Right hindlimb (tissue), 1 donor: ENCODE measurements around the gene SLC44A1.
A peak's percentile ranks its signal among the peaks of the same experiment; 100 is the strongest.

Experiments used
- DNase-seq: peaks from one replicate; pipeline ENCODE4 v3.0.0-alpha.2; 2018

The SLC44A1 gene

DNA sequence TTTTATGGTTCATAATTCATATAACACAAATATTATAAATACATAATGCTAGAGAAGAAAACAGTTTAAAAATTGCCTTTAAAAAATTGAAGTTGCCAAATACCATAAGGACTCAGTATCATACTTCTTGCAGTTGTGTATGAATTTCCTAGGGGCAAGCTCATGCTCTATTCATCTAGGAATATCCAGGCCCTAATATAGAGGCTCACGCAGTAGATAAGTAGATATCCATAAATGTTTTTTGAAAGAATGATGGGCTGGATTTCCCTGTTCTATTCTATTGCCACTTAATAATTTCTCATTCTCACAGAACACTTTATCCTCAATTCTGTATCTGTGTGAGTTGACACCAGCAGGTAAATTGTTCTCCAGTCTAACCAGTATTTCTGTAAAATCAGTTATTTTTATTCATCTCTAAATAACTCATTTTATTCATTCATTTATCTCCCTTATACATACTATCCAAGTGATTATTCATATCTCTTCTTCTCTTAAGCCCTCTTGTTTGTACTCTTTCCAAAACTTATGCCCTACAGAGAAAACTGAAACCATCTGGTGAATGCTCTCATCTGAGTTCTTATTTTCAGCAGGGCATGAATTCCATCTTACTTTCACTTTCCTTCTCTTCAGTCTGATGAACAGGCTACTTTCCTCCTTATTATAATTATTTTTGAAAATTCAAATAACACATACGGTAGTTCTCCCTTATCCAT is 97.1 kb downstream of the SLC44A1 start:
- DNase-seq = no peak

GRCh38 chr9:105342147-105342505 is 97.7 kb downstream of the SLC44A1 start:
- no peak for DNase-seq

DNA sequence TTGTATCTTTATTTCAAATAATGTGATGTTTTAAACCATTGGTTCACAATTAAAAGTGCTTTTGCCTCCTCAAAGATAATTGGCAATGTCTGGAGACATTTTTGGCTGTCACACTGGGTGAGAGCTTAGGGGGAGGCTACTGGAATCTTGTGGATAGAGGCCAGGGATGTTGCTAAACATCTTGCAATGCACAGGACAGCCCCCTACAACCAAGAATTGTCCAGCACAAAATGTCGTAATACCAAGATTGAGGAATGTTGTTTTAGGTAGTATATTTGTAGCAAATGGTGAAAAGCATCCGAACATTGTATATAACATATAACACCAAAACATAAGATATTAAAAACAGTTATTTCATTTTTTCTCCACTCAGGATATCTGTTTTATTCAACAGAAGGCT is 99.8 kb downstream of the SLC44A1 start:
- DNase-seq = no peak

DNA sequence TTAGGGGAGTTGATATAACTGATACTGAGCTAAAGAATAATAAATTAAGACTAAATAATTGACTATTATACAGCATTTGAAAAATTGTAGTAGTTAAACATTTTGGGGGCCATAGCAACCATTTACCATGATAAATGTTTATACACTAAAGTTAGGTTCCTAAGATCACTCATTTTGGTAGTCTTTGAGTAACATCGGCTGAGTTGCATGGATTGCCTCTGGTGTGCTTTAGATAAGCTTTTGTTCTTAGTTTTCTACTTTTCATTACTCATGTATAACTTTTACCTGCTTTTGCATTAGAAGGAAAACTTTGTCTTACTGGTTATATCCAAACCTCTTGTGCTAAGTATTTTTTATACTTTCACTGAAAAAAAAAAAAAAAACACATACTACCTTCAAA is 101.2 kb downstream of the SLC44A1 start:
- no peak for DNase-seq

DNA sequence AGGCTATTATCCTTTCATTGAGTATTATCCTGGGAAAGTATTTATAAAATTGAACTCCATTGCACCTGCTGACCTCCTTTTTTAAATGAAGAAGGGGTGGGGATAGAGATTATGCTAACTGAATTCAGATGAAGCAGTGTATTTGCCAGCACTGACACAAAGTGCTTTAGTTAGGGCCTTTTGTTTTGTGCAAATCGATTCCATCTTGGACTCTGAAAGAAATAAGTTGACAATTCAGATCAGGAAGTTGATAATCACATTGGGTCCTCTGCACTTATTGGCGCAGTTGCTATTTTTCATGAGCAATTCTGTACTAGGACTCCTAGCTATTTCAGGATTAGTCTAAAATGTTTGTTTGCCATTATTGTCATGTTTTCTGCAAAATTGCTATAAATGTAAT is 101.8 kb downstream of the SLC44A1 start:
- DNase-seq = no peak

GRCh38 chr9:105354448-105354847 is 110.0 kb downstream of the SLC44A1 start:
- no peak for DNase-seq

- DNase-seq = no peak
Measured at GRCh38 chr9:105355781-105356180, 111.3 kb downstream of the SLC44A1 start.

DNA sequence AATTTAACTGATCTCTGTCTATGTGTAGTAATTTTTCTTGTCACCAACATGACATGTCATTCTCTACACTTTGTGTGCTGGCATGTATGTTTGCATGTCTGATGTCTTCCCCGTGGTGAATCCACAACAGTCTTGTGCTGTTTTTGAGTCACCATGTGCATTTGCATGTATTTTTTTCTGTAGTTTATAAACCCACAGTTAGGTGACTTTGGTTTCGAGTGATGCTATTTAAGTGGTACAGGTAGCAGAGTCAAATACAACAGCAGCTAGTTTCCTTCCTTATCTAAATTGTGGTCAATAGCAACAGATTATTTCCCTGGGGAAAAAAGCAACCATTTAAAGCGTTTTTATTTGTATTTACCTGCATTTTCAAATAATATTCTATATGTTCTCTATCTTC is 113.5 kb downstream of the SLC44A1 start:
- DNase-seq = no peak

DNA sequence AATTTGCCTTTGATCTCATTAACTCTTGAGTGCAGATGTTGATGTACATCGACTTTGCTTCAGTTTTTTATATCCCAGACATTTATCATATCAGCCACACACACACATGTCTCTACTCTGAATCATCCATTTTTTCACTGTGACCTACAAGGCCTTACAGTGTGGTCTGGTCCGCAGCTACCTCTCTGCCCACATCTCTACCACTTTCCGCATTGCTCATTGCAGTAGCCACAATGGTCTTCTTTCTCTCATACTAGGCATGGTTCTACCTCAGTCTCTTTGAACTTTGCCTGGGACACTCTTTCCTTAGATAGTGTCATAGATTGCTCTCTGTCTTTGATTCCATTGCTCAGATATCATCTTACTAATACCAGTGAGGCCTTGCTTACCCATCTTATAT is 115.4 kb downstream of the SLC44A1 start:
- DNase-seq = no peak

DNA sequence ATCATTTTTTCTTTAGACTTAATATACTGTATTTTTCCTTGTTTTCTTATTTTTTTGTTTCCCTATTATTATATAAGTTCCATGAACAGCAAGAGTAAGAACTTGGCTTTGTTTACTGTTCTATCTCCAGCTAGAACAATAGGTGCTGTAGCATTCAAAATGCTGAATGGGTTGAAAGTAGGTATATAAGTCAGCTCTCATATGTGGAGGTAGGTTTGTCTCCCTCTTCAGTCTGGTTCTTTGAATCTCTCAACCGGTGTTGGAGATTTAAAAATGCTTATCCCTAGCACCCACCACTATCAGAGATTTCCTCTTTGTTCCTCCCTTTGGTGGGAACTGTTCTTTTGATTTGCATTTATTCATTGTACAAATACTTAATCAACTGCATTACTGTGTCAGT is 115.9 kb downstream of the SLC44A1 start:
- no peak for DNase-seq

DNA sequence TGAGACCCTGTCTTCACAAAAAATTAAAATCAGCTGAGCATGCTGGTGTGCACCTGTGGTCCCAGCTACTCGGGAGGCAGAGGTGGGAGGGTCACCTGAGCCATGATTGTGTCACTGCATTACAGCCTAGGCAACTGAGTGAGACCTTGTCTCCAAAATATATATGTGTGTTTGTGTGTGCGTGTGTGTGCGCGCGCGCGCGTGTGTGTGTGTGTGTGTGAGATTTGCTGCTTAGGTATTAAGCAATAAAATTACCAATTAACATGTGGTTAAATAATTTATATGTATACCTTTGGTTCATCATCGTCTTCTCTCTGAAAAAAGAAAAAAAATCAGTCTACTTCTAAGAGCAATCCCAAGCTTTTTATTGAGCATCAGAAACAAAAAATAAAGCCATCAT is 117.4 kb downstream of the SLC44A1 start:
- DNase-seq = no peak

- no peak for DNase-seq
Measured at GRCh38 chr9:105362470-105362869, 118.0 kb downstream of the SLC44A1 start.

DNA sequence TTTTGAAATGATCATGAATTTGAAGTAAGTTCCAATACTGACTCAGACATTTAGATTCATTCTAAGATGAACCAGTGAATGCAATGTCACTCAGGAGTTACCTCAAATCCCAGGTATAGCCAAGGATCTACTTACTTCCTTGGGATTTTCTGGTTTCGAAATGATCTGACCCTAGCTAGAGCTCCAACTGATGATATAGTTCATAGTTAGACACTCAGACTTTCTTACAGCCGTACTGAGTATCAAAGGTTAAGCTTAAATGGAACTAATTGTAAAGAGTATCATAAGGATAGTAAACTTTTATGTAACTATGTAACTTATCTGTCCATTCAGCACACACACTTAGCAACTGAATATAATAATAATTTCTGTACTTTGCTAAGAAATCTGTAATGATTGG is 119.4 kb downstream of the SLC44A1 start:
- DNase-seq = no peak

DNA sequence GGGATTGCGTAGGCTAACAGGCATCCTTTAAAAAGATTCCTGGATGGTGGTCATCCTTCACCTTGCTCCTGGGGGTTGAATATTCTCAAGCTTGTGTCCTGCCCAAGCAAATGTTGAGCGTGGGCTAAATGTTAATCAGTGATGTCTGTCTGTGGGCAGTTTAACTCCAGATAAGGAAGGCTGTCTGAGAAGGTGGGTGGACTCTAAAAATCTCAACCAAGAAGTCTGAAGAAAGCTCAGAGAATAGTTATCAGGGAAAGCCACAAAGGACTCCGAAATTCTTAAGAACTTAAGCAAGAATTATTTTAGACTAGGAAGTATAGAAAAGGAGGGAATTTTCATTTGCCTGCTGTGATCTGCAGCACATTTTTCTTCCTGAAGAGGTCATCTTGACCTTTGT is 125.5 kb downstream of the SLC44A1 start:
- DNase-seq = no peak

DNA sequence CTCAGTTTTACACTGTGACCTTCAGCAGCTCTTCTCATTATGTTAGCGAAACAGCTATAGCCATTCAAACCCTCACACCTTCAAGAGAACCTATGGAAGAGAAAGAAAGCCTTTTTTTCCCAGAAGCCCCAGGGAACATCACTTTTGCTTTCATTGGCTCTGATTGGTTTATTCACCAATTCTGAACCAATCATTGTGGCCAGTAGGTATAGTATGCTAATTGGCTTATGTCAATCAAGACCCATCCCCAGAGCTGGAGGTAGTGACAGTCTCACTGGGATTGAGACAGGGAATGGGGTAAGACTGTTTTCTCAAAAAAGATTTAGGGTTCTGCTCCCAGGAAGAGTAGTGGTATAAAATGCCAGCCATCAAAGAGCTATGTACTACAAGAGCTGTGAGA is 129.3 kb downstream of the SLC44A1 start:
- no peak for DNase-seq

DNA sequence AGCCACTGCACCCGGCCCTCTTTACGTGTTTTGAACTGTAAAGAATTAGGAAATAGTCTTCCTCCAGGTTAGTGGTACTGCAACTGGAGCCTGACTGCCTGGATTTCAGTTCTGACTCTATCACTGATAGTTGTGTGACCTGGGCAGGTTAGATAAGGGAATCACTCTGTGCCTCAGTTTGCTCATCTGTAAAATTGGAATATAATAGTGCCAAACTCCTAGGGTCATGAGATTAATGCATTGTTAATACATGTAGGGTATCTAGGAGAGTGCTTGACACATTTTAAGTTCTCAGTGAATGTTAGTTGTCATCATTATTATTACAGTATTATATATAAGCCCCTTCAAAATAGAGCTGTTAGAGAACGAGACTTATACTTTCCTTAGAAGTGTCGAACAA is 130.9 kb downstream of the SLC44A1 start:
- DNase-seq = no peak

- no peak for DNase-seq
Measured at GRCh38 chr9:105376893-105377292, 132.4 kb downstream of the SLC44A1 start.

DNA sequence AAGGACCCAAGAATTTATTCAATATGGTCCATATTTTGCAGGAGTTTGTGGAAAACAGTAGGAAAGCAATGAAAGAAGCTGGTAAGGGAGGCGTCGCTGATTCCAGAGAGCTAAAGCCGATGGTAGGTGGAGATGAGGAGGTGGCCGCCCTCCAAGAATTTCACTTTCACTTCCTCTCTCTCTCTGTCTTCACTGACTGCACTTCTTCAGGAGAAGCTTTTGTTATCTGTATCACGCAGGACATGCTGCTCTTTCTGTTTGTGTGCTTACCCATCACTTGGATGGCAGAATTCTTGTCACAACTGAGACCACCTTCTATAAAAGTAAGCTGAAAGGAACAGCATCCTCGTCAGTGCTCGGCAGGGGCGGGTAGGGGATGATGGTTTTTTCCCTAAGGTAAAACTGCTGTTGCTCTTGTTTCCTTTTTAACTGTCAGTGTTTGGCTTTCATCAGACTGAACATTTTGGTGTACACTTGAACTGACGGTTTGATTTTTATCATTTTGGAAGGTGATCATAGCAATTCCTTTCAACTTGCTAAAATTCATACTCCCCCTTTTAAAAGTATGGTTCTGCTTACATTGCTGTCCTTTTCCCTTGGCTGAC is 141.0 kb downstream of the SLC44A1 start:
- peak; percentile 43 for DNase-seq

DNA sequence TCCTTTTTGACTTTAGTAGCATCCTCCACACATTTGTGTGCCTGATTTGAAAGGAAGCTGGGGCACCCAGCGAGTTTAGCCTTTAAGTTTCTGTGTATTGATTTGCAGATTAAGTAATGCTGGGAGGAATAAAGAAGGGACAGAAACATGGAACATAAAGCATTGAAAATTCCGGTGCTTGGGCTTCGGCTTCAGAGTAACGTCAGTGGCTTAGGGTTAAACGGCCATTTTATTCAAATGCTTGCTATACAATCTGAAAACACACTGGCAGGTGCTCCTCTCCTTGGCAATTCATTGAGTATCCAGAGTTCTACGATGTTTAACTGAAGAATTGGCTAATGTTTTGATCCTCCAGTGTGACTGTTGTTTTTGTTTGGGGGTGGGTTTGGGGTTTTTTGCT is 145.3 kb downstream of the SLC44A1 start:
- no peak for DNase-seq

DNA sequence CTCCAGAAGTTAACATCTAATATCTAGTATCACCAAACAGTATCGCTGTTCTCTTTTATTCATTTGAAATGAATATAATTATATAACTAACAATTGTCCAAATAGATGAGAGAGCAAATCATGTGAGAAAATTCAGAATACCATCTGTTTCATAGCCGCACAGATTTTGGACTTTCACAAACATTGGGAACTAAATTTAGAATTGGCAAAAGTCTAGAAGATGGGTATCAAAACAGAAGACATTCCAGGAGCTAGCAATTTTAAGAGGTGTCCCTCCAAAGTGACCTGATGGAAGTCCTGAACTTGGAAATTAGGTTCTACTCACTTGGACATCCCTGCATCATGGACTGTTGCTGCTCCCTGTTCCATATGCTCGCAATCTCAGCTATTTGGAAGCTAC is 146.4 kb downstream of the SLC44A1 start:
- DNase-seq = no peak

DNA sequence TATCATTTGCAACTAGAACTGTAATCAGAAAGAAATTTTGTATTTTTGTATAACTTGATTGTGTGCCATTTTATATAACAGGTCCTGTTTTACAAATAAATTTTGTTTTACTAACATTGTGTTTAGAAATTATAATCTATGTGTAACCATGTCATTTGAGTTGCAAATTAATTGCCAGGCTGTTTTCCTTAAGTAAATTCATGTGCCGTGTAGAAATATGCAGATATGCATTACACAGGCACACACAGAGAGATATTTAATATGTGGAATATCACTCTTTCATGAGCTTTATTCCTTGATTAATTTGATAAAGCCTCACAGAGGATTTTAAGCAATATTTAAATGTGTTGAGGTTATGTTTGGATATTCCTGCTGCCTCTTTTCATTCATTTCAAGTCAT is 146.8 kb downstream of the SLC44A1 start:
- no peak for DNase-seq

GRCh38 chr9:105392531-105392930 is 148.1 kb downstream of the SLC44A1 start:
- DNase-seq = no peak

DNA sequence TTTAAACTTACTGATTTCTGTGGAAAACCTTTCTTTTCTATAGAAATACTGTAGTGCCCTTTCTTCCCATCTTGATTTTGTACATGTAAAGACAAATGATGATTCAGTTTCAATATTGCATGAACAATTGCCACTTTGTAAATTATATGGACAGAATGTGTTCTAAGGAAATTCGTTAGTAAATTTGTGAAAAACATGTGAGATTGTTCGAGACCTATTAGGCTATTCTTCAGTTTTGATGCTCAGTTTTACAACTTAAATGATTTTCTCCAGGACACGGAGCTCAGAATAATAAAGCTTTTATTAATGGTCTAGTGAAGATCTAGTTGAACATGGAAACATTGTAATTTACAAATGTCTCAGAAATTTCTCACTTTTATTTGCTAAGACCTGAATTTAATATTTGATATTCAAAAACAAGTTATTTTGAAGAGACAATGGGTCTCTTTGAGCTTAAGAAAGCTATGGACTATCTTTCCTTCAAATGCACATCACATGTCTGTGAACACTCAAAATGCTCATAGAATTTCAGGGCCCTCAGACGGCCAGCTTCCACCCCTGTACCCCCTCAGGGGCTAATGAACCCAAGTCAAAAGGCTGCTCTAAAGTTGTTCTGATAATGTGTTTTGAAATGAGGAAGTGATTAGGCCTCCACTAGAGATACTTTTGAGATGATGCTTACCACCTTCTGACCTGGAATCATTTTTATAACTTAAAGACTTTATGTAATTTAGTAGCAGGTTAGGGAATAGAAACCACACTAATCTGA is 149.3 kb downstream of the SLC44A1 start:
- no peak for DNase-seq

GRCh38 chr9:105396441-105396840 is 152.0 kb downstream of the SLC44A1 start:
- DNase-seq = no peak
